ENCODE data around the gene BBIP1.
"Not testable (repeated sequence)": the region's sequence is repeated elsewhere in the genome, so short reads cannot be mapped to it uniquely, and the experiment has no call there.

The BBIP1 gene

GRCh38 chr10:110881905-110882304 lies 37.1 kb downstream of the BBIP1 start:
- DNase-seq, result no peak

- DNase-seq, result no peak
Observed at GRCh38 chr10:110881247-110881646, 37.7 kb downstream of the BBIP1 start.

GRCh38 chr10:110880012-110880411 lies 39.0 kb downstream of the BBIP1 start:
- no peak for DNase-seq

- no peak for DNase-seq
Observed at GRCh38 chr10:110876788-110877187, 42.2 kb downstream of the BBIP1 start.

- DNase-seq, result no peak
Observed at GRCh38 chr10:110876000-110876399, 43.0 kb downstream of the BBIP1 start.

GRCh38 chr10:110873951-110874350 lies 45.0 kb downstream of the BBIP1 start:
- DNase-seq, result no peak

GRCh38 chr10:110872984-110873923 lies 45.7 kb downstream of the BBIP1 start:
- DNase-seq, result no peak

GRCh38 chr10:110872145-110872983 lies 46.6 kb downstream of the BBIP1 start:
- DNase-seq, result peak; percentile 84 to 89

- DNase-seq, result peak; percentile 88 to 91
Observed at GRCh38 chr10:110871298-110872084, 47.5 kb downstream of the BBIP1 start, which contains the start of gene PDCD4. PDCD4 (plus strand) TSS chr10:110871928; CDS start chr10:110876028, 4,100 bp downstream.

- no peak for DNase-seq
Observed at GRCh38 chr10:110870823-110871297, 48.1 kb downstream of the BBIP1 start.

GRCh38 chr10:110868981-110869380 lies 50.0 kb downstream of the BBIP1 start:
- DNase-seq, result no peak

GRCh38 chr10:110867807-110868465 lies 51.0 kb downstream of the BBIP1 start:
- no peak for DNase-seq

- not testable (repeated sequence) for DNase-seq
Observed at GRCh38 chr10:110867011-110867806, 51.8 kb downstream of the BBIP1 start.

- no peak for DNase-seq
Observed at GRCh38 chr10:110865809-110866482, 53.0 kb downstream of the BBIP1 start.

- no peak for DNase-seq
Observed at GRCh38 chr10:110865186-110865808, 53.7 kb downstream of the BBIP1 start.

GRCh38 chr10:110864662-110865140 lies 54.3 kb downstream of the BBIP1 start:
- peak; percentile 70 to 71 for DNase-seq

- no peak for DNase-seq
Observed at GRCh38 chr10:110863956-110864355, 55.0 kb downstream of the BBIP1 start.

GRCh38 chr10:110863361-110863760 lies 55.6 kb downstream of the BBIP1 start:
- DNase-seq, result no peak

- DNase-seq, result no peak
Observed at GRCh38 chr10:110862961-110863360, 56.0 kb downstream of the BBIP1 start.
